HG02588 (cell line): ENCODE measurements around the gene CIDEB.
A peak's percentile ranks its signal among the peaks of the same experiment; 100 is the strongest.

Experiments
- ATAC-seq: cut with Tn5 transposase; IDR thresholded peaks from one replicate; pipeline ENCODE4 v1.9.1; 2021; ENCODE audit warnings: mild to moderate bottlenecking, moderate library complexity; ENCODE audit not compliant: unreplicated experiment

CIDEB gene

DNA sequence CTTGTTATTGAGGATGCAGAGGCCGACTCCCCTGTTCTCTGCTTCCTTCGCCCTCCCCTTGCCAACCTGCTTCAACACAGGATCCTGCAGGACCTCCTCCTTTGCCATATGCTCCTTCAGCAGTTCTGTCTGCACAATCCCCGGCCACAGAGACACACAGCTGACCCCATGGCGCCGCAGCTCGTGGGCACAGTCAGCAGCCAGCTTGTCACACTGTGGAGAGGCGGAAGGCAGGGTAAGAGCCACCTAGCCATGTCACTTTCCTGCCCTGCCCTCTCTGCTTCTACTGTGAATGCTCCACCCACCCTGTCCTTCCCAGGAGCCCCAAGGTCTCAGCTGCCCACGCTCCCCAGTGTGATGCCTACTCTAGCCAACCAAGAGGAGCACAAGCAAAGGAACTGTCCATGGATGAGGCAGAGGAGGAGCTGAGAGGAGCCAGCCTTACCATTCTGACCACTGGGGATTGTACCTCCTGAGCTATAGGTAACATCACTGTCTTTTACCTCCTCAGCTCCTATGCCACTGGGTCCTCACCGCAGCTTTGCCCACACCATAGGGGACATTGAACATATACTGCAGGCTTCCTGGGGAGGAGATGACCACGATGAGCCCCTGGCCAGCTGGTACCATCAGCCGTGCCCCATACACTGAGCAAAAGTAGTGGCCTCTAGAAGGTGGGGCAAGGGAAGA lies 15.5 kb downstream of the CIDEB start:
- no peak for ATAC-seq

DNA sequence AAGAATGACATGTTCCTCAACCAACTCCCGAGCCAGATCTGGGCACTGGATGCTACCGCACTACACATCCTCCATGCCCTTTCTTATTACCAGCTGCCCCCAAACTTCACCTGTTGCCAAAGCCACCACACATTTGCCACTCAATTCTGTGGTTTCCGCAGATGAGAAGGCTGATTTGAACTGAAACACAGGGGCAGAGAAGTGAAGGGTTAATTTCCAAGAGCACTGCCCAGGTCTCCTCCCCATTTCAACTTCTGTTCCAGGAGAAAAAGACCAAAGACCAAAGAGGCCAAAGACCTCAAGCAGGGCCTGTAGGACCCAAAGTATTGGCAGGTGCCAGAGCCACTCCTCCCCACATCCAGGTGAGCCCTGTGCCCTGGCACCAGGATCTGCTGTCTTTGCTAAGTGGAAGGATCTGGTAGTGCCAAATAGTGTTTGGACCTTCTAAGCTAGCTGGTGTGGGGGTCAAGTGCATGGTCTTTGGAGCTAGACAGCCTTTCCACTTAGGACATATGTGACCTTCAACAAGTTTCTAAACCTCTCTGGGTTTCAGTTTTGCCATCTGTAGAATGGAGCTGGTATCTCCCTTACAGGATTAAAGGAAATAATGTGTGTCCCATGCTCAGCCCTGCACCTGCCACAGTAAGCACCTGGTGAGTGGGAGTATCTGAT lies 16.2 kb downstream of the CIDEB start:
- ATAC-seq = no peak

DNA sequence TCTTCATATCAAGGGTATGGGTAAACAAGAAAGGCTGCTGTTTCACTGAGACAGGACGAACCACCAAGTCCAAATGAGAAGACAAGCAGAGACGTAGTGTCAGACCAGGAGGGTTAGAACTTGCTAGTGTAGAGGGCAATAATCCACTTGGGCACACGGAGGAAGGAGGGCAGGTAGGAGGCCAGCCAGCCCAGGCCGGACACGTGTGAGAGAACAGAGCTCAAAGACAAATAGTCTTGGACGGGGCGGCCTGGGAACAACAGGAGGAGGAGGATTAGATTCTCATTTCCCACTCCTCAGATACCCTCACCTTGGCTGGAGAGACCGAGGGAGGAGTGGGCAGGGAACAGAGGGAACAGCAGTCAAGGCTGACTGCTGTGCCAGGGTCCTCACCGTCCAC lies 17.0 kb downstream of the CIDEB start:
- no peak for ATAC-seq

DNA sequence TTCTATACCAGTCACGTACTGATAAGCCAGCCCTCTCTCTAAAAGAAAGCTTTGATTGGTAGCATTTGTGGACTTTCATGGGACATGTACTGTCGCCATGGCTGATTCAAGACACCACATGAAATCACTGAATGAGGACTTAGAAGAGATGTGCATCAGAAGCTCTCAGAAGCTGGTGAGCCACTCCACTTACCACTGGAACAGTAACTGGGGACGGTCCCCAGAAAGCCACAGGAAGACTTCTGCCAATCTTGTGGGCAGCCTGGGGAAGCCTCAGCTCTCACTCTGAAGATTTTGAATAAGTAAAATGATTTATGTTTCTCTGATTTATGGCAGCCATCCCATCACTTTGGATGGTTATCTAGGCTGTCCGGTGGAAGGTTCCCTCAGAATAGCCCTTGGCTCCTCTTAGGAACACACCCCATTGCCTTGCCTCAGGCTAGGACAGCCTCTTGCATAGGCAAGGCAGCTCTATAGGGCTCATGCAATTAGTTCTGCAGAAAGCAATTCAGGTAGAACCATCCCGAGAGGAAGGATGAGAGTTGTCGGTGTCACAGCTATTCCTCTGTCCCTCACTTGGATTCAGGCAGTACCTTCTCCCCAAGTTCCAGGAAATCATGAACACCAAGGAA lies 18.0 kb downstream of the CIDEB start:
- peak; percentile 67 for ATAC-seq

DNA sequence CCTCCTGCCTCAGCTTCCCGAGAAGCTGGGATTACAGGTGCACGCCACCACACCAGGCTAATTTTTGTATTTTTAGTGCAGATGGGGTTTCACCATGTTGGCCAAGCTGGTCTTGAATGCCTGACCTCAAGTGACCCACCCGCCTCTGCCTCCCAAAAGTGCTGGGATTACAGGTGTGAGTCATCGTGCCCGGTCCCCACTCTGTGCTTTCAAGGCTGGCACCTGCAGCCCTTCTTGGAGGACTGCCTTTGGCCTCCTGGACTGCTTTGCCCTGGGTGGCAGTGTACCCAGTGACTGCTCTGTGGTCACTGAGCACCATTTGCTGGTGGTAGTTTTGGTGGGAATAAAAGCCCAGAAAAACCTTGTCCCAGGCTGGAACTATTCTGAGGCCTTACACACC lies 20.8 kb downstream of the CIDEB start:
- no peak for ATAC-seq

DNA sequence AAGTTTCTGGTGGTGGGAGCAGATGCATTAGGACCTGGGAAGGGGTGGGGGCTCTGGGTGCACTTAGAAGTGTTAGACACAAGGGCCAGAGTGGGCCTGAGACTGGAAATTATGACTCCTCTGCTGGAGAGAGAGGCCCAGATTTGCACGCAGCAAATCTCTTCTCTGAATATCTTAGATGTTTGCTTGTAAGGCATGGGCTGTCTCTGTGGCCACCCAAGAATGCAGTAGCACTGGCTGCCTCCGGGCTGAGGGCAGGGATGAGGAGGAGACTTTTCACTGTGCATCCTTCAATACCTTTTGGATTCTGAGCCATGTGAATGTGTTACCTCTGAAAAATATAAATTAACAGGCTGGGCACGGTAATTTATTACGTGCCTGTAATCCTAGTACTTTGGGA lies 22.4 kb downstream of the CIDEB start:
- ATAC-seq = no peak

DNA sequence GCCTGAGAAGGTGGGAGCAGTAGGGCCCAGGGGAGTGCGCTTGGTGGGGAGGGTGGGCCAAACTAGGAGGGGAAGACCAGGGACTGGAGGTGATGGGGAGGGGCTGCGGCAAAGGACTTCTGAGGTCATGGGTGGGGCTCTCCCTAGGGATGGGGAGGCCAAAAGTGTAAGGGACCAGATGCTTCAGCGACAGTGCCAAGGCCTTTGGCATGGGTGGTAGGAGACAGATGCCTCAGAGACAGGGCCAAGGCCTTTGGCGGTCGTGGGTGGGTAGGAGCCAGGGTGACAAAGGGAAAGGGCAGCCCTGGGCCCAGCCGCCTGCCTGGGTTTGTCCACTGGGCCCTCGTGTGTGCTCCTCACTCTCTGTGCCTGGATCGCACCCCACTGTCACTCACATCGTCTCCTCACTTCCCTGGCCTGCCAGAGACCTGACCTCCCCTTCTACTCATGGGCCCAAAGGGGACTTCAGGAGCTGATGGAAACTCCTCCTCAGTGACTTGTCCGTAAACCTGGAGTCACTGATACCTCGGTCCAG lies 23.2 kb downstream of the CIDEB start:
- no peak for ATAC-seq

DNA sequence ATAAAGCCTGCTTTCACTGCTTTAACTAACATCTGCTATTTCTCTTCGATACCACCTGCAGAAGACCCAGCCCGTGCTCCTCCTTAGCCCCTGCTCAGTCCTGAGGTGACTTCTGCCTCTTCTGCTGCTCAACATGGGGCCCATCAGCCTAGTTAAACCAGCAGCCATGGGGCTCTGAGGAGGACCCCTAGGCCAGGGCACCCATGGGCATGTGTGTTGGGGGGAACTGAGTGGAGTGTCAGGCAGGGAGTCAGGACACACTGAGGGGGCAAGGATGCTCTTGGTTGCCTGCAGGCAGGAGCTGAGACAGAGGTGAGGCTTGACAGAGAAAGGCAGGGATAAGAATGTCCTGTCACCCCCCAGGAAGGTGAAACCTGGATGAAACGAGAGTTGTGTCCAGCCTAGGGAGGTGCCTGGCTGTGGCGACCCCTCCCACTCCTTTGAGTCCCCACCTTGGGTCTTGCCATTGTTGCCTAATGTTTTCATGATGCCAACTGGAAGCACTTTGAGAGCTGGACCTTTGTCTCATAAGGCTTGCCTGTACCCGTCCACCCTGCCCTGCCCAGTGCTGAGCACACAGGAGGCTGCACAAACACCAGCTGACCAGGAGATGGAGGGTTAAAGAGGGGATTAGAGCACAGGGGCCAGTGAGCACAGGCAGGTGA lies 23.8 kb downstream of the CIDEB start:
- no peak for ATAC-seq

DNA sequence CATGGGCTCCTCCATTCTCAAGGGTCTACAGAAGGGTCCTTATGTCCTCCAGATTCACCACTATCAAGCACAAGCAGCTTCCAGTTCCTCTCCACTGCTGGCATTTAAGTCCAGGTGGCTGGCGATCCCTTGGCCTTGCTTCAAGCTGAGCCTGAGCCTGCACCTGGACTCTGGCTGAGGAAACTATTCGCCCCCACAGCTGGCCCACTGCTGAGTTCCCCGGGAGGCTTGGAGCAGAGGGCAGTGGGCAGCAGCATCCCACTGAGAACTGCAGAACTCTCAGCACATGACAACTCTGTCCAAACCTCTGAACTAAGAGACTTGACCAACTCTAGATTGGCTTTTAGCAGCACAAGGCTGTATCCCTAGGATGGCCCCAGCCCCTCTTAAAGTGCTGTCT lies 25.0 kb downstream of the CIDEB start:
- ATAC-seq = no peak

DNA sequence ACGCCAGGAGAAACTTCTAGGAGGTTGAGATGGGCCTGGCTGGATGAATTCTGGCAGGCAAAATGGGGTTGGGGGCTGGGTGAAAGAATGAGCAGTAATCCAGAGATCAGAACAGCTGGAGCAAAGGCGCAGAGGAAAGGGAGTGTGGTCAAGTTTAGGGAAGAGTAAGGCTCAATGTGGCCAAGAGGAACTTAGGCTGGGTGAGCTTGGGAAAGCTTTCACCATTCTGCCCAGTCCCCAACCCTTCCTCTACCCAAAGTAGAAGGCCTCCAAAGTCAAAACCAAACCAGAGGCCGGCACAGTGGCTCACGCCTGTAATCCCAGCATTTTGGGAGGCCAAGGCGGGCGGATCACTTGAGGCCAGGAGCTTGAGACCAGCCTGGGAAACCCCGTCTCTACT lies 26.1 kb downstream of the CIDEB start:
- ATAC-seq = no peak

DNA sequence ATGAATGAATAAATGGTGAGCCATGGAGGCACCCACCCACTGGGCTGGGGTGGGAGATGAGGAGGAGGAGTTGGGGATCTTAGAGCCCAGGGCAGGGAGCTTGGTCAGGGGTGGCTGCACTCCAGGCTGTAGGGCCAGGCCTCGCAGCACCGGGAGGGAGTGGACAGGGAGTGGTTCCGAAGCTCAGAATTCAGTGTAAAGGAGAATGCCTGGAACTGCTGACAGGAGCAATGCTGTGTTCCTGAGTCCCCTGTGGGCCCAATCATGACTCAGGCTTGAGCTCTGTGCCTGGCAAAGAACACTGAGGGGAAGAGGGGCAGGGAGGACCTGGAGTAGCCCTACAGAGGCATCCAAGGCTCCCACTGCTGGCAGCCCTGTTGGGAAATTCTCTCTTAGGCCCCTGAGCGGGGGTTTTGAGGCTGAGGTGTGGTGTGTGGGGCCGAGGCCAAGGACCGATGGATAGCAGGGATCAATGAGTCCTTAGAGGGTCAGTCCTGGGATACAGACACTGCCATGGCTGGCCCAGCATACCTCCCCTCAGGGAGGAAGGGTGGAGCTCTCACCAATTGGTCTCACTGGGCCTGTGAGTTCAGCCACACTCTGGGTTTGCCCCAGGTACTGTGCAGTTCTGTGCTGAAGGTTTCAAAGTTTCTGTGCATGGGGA lies 26.8 kb downstream of the CIDEB start:
- no peak for ATAC-seq

DNA sequence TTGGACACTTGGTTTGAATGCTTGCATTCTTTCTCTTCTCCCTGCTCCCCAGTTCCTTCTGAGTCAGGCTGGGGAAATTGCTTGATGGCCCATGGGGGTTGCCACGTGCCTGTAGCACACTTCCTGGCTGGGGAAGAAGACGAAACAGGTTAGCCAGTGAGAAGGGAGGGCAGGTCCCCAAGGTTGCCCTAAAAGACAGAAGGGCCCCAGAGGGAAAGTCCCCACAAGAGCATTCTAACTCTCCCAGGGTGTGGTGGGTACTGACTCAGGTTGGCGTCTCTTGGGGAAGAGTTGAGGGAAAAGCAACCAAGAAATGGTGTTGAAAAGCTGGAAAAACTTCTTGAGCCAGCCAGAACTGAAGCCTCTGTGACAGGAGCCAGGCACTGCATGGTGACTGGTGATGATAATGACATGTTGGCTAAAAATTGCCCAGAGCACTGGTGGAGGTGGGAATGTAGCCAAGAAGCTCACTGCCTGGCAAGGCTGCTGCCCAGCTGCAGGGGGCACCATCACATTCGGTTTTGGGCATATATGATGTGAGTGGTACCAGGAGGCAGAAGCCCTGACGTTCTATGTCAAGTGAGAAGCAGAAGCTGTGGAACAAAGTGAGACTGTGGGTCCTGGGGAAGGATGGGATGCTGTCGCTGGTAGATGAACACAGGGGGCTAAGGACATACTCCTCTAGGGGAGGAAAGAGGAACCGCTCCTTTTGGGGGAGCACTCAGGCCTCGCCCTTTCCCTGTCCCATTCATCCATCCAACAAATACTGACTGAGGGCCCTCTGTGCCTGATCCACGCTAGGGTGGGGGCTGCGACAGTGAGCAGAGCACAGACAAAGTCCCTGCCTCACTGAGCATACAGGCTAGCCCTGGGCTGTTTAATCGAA lies 28.2 kb downstream of the CIDEB start:
- ATAC-seq = peak; percentile 68

DNA sequence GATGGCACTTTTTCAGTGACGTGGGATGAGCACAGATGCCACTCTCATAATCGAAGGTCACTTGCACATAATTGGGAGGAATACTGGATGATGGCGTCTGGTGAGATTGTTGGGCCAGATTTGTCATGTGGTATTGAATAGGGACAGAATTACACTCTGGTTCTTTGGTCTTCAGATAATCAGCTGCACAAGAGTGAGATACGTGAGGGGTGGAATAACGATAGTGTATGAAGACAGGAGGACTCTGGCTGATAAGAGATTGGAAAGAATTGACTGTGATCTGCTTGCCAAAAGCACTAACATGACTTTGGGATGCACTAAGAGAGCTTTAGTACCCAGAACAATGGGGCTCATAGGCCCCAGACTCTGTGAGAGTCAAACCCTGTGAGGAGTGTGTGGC lies 29.4 kb downstream of the CIDEB start:
- no peak for ATAC-seq

DNA sequence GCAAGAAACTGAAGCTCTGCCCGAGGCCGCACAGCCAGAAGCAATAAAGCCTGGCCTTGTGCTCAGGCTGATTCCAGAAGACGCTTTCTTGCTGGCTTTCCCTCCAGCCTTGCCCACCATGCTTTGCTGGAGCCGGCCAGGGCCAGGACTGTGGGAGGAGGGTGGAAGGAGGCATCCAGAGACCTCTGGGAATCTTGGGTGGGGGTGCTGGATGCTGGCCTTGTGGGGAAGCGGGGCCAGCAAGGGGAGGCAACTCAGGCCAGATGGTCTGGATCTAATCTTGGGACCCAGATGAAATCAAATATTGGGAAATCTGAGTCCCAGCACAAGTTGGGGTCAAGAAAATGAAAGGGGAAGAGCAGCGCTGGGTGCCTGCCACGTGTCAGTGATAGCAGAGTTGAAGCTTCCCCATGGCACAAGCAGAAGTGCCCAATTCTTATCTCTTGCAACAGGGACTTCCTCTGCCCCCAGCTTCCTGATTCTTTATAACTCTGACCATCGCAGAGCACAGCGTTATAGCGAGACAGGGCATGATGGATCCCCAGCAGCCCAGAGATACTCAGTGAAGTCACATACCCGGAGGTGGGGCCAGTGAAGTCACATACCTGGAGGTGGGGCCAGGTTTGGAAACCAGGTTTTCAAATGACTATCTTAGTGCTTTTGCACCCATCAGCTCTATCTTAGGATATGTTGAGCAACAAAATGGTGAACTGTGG lies 30.0 kb downstream of the CIDEB start:
- ATAC-seq = no peak

DNA sequence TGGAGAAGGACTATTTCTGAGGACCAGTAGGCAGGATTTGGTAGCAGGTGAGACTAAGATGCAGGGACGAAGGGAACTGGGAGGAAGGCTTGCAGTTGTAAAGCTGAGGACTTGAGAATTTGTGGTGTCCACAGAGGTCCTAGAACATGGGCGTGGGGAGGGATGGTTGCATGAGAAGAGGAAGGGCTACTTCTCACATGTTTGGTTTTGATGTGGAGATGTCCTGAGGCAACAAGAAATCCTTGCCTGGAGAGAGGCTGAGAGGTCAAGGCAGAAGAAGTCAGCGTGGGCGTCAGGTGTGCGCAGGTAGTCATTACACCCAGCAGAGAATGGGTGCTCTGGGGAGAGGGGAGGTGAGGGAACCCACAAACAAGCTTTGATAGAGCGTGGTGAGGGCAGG lies 30.7 kb downstream of the CIDEB start:
- no peak for ATAC-seq

DNA sequence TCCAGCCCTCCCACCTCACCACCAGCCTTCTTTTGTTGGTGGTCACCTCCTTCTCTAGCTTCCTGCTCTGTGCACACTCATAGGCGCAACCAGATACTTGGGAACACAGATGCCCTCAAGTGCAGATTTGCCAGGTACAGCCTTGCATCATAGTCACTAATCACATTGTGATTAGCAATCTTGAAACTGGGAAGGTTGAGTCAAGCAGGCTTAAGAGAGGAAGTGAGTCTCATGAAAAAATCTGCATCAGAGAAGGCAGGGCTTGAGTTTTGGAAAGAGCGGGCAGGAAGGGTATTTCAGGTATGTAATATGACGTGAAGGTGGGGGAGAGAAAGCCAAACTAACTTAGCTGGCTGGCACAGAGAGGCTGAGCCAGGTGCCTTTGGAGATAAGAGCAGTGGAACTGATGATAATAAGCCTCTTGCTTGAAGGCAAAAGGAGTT lies 33.7 kb downstream of the CIDEB start:
- peak; percentile 37 for ATAC-seq

DNA sequence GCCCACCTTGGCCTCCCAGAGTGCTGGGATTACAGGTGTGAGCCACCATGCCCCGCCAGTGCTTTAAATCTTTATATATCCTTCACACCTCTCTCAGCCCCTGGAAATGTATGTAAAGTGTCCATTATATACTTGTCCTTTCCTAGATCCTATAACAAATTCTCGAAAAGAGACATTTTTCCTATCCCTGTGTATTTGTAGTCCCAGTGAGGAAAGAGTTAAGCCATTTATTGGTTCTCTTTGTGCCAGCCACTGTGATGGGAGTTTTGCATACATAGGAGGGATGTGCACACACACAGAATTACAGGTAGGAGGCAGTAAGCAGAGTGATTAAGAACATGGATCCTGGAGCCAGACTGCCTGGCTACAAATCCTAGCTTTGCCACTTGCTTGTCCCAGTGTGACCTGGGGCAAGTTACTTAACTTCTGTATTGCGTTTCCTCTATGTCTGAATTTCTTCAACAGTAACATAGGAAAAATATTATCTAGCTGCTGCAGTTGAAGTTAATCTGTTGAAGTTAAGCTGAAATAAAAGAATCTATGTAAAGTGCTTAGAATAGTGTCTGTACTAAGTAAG lies 34.3 kb downstream of the CIDEB start:
- no peak for ATAC-seq

DNA sequence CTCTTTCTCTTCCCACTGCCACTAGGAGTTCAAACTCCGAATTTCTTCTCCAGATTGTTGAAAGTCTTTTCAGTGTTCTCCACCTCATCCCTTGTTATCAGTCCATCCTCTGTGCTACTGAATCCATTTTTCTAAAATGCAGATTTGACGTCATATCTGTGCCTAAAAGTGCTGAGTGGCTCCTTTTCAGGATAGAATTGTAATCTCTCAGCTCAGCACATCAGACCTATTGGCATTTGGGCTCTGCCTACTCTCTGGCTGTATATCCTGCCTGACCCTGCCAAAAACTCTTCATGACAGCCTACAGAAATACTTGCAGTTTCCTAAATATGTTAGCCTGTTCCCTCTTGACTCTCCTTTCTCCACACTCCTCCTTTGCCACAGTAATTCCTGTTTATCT lies 35.3 kb downstream of the CIDEB start:
- no peak for ATAC-seq

DNA sequence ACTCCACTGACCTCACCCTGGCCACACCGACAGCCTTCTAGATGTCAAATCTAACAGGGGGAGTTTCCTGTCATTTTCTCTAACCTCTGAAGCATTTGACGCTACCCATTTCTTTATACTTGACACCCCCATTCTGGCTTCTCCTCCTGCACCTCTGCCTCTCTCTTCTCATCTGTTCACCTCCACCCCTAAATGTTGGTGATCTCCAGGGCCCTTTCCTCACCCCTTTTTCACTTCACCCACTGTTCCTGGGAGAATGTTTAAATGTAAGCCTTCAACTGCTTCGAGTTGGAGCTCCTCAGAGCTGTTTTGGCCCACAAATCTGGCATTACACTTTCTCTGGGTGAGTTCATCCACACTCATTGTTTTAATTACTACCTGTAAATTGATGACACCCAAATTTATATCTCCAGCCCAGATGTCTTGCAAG lies 35.9 kb downstream of the CIDEB start:
- no peak for ATAC-seq
